NCI-H2227 treated with DMSO at 0.1 percent for 48 hours (cell line): ENCODE results near the gene WDFY4.

Experiments used
- DNase-seq: peaks from one replicate; lab custom pipeline; 2025; lab: John Stamatoyannopoulos, UW

The WDFY4 gene

DNA sequence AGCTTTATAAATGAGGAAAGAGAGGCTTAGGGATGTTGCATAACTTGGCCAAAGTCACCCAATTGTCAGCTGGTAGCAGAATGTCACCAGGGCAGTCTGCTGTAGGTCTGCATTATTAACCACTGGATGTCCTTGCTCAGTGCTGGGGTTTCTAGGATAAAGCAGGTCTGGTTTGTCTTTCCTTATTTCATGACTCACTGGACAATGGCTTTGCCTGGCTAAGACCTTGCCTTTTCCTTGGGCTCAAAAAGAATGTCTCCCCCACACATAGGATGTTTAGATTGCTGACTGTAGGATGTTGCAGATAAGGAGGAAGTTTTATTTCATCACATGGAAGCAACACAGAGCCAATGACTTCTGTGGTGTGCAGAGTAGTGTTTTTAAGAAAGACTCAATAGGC, 29.4 kb downstream of the WDFY4 start:
- DNase-seq = no peak

DNA sequence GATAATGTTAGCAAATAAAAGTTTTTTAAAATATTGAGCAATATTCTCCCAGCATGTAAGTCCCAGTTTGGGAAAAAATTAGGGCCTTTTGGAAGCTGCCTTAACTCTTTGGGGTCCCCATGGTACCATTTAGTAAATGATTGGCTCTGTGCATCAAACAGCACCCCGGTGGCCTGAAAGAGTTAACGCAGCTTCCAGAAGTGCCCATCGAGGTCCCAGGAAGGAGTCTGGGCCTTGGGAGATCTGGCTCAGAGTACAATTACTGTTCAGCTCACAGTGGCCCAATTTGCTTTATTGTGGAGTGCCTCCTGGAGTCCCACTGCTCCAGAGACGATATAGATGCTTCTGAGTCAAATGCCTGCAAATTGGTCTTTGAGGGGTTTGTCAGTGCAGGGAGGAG, 31.7 kb downstream of the WDFY4 start:
- no peak for DNase-seq

DNA sequence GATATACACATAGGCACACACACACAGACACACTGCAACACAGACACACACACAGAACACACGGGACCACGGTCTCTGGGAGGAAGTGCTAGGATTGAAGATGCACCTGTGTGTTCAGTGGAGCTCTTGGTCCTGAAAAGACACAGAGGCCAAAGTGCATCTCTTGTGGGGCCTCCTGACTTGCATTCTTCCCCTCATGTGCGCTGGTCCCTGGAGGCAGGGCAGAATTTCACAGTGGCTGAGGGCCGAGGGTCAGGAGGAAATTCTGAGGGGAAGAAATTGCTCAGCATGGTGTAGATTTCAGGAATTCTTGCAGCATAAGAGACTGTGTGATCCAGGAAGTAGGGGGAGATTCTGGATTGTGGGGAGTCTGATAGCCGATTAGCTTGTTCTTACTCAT, 35.9 kb downstream of the WDFY4 start:
- no peak for DNase-seq

DNA sequence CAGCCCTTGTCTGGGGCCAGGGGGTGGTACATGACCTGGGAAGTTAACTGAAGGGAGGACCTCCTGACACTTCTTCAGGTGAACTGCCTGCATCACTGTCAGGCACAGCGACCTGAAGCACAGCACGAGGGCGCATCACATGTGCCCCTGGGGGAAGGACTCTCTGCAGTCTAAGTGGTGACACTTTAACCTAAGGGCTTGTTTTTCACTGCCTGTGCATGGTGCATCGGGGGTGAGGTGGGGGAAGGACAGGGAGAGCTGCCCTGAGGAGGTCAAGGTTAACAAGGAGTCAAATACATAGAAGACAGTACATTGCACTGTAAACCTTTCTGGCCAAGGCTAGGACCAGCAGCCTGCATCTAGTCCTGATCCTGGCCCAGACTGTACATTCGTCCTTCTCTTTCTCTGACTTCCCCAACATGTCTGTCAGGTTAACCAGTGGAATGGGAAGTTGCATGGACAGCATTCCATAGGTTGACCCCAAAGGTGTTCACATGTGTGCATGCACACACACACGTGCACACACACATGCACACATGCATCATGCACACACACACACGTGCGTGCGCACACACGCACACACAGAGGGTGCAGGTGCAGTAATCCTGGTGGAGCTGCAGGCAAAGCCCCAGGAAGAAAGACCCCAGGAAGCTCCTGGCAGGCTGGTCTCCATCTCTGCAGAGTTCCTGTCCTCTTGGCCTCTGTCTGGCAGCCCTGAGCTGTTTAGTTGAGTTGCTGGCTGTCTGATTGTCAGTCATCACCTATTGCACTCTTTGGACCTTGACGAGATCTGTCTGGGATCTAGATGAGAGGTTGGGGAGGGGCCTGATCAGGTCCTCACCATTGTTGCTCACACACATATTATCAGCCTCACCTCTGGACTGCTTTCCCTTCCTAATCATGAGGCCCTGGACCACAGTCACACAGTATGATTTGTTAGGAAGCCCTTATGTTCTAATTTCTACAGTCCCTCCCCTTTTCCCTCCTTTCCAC, 37.8 kb downstream of the WDFY4 start:
- no peak for DNase-seq

DNA sequence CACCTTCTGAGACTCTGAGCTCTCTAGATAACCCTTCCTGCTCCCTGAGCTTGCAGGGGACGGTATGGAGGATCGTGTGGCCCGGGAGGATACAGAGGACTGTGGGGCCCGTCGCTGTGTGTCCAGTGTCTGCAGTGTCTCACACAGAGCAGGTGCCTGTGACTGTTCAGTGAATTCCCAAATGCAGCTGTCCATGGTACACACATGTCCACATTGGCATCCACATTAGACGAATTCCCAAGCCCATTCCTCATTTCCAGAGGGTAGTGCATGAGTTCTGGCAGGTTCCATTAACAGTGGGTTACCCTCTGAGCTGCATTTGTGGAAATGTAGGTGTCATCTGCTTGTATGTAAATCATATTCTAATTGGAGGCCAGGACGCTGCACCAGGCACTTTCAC, 39.5 kb downstream of the WDFY4 start:
- no peak for DNase-seq

DNA sequence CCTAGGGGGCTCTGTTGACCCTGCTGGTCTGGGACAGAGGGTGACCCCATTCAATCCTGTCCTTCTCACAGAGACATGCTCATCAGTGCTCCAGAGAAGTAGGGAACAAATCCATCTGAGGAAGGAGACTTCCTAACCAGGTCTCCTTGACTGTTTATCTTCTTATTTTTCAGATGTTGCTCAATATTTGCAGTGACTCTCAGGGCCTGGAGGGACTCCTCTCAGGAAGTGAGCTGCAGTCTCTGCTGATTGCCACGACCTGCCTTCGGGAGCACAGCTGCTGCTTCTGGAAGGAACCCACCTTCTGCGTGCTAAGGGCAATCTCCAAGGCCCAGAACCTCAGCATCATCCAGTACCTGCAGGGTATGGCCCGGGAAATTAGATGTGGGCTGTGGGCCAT, 41.0 kb downstream of the WDFY4 start:
- no peak for DNase-seq

DNA sequence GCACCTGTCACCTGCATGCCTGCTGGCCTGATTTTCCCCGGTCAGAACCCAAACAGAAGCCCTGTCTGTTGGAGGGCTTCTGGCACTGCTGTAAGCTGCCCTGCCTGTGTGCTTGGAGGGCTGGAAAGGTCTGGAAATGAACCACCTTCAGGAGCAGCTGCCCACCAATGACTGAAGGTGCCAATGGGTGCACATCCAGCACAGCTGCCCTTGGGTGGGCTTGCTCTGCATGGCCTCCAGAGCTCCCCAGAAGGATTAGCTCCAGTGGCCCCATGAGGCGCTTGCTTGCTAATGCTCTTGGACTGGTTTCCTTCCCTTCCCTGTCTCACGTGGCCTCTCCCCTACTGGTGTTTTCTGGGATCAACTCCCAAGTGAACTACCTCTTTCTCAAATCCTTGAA, 43.2 kb downstream of the WDFY4 start:
- DNase-seq = no peak

DNA sequence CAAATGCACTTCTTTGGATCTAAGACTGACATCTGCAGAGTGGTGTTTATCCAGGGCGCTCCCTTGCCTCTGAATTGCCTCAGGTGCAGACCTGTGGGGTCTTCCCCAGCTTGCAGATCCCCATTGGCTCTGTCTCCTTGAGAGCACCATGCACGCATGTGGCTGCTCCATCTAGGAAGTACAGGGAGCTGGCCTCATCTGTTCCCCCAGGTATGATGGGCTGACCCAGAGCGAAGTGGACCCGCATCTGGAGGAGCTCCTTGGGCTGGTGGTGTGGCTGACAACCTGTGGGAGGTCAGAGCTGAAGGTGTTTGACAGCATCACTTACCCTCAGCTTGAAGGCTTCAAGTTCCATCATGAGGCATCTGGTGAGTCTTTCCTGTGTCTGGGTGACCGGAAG, 44.5 kb downstream of the WDFY4 start:
- DNase-seq = no peak

DNA sequence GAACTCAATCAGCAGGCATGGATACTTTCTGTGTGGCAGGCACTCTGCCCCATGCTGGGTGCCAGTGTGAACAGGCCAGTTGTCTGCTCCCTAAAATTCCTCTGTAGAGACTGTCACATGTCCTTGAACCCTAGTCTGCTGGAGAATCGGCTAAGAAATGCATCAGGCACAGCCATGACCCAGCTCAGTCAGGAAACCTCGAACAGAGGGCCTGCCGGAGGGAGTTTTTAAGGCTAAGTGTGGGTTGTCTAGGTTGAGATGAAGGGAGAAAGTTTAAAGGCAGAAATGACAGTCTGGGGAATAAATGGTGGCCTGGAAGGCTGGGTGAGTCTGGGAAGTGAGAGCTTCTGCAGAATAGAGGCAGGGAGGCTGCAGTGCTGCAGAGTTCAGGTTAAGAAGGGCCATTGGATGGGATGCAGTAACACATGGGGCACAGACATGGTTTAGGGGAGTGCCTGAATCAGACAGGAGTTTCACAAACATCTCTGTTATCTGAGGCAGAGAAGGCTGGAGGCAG, 45.3 kb downstream of the WDFY4 start:
- DNase-seq = no peak

DNA sequence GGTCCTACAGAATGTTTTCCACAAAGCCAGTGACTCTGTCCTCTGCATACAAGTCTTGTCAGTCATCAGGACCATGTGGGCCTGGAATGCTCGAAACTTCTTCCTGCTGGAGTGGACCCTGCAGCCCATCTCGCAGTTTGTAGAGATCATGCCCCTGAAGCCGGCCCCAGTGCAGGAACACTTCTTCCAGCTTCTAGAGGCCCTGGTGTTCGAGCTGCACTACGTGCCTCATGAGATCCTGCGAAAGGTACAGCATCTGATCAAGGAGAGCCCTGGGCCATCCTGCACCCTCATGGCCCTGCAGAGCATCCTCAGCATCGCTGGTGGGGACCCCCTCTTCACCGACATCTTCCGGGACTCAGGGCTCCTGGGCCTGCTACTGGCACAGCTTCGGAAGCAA, 46.5 kb downstream of the WDFY4 start:
- no peak for DNase-seq

DNA sequence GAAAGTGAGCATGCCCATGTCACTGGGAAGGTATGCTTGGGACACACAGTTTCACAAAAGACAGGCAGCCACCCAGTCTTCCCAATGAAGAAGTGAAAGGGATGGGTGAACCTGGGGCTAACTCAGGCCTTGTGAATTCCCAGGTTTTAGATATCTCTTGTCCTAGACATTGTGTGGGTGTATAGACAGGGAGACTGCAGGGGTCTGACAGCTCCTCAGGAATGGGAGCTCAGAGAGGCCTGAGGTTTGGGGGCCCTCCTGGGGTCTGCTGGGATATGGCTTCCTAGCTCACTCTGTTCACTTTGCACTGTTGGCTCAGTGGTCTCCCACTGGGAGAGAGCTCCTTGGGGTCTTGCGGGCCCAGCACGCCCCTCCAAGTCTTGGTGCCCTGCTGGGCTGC, 47.0 kb downstream of the WDFY4 start:
- no peak for DNase-seq

DNA sequence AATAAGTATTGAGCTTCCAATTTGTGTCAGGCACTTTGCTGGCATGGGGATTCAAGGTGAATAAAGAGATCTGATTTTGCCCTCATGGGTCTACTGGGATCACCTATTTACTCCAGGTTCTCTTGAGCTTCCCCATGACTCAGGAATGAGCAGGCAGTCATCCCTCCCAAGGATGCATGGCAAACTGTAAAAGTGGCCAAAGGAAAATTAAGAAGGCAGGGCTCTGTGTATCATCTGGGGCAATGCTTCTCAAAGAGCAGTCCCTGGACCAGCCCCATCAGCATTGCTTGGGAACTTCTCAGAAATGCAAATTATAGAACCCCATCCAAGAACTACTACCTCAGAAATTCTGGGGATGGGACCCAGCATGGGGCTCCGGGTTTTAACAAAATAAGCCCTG, 48.7 kb downstream of the WDFY4 start:
- DNase-seq = no peak

DNA sequence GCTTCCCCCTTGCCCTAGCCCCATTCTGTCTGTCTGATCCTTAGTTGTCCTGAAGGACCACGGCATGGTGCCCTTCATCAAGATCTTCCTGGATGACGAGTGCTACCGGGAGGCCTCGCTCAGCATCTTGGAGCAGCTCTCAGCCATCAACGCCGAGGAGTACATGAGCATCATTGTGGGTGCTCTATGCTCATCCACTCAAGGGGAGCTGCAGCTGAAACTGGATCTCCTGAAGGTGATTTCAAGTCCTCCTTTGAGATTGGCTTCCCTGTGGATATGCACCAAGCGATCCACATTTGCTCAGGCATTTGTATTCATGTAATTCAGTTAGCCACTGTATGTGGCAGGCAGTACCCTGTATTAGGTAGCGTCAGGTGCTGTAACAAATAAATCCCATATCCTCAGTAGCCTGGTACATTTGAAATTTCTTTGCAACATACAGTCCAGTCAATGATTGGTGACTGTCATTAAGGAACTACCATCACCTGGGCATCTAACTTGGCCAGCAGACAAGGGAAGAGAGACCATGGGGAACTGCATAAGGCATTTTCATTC, 51.2 kb downstream of the WDFY4 start:
- DNase-seq = no peak

DNA sequence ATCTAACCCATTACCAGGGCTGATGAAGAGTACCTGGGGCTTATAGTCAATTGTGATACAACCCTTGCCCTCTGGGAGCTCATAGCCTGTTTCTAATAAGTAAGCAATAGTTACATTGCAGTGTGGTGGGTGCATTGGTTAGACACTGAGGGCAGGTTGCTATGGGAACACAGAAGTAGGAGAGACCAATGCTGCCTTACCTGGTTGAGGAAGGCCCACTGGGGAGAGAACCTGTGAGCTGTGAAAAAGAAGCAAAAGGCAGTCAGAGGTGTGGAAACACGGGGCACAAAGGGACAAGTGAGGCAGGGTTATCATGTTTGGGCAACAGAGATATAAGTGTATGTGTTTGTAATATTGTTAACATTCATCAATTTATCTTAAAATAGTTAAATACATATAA, 51.9 kb downstream of the WDFY4 start:
- DNase-seq = no peak

DNA sequence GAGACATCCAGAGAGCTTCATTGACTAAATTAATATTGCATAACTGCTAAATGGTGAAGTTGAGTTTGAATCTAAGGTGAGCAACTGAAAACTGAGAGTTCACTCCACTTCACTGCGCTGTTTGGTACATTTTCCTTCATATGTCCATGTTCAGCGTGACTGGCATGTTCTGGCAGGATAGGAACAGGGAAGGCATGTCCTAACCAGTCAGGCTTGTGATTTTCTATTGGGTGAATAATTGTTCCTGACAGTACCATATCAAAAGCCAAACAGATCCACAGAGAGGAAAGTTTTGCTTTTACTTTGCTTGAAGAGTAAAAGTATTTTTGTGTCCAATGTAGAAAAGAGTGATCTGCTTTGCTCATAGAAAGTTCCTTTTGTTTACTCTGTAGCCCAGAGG, 53.2 kb downstream of the WDFY4 start:
- DNase-seq = no peak

DNA sequence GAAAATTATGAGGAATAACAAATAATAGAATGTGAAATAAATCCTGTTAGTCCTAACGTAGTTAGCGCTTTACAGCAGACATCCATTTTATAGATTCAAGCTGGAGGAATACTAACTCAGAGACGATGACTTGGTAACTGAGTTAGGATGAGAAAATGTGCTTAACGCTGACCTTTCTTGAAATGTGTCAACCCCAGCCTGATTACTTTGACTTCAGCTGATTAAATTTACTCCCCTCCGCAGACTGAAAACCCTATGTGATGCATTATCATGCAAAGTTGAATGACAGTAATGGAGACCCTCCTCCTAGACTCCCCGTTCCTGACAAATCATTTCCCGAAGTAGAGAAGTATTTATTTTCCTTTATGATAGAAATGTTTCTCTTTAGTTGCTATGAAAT, 54.5 kb downstream of the WDFY4 start:
- DNase-seq = no peak

DNA sequence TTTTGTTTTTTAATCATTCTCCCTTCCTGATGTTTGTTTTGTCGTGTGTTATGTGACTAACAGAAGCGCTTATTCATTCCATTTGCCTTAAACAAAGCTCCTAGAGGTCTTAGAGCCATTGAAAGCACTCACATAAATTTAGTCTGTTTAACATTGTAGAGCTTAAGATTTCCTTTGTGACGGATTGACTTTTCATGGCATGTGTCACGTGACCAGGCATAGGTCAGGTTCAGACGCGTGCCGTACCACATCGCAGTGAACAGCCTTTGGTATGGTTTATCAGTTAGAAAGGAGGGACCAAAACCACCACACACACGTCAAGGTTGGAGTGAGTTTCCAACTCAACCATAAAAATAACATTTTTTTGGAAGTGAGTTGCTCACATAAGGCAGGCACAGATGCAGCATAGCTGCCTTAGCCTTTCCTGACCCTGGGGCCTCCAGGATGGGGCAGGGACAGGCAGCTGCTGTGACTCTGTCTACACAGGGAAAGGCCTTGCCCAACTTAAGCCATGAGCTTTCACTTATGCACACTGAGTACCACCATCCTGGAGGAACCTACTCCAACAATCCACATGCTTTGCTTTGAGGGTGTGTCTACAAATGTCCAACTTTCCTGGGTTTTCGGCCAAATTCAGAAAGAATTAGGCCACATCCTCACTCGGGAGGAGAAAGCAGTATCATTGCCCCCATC, 55.5 kb downstream of the WDFY4 start:
- no peak for DNase-seq

DNA sequence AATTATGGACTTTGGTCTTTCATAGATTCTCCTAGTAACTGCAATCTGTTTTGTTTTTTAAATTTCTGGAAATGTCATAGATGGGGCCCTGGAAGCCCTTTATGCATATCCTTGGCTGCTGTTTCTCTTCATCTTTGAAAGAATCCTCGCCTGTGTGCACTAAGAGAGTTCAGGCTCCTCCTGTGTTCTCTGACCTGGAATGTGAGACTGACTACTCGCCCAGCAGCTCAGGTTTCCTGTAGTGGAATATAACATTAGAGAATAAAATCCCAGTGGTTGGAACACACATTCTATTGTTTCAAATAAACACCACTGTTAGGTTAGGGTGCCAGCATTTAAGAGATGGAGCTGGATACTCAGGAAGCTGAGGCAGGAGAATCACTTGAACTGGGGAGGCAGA, 56.3 kb downstream of the WDFY4 start:
- no peak for DNase-seq

DNA sequence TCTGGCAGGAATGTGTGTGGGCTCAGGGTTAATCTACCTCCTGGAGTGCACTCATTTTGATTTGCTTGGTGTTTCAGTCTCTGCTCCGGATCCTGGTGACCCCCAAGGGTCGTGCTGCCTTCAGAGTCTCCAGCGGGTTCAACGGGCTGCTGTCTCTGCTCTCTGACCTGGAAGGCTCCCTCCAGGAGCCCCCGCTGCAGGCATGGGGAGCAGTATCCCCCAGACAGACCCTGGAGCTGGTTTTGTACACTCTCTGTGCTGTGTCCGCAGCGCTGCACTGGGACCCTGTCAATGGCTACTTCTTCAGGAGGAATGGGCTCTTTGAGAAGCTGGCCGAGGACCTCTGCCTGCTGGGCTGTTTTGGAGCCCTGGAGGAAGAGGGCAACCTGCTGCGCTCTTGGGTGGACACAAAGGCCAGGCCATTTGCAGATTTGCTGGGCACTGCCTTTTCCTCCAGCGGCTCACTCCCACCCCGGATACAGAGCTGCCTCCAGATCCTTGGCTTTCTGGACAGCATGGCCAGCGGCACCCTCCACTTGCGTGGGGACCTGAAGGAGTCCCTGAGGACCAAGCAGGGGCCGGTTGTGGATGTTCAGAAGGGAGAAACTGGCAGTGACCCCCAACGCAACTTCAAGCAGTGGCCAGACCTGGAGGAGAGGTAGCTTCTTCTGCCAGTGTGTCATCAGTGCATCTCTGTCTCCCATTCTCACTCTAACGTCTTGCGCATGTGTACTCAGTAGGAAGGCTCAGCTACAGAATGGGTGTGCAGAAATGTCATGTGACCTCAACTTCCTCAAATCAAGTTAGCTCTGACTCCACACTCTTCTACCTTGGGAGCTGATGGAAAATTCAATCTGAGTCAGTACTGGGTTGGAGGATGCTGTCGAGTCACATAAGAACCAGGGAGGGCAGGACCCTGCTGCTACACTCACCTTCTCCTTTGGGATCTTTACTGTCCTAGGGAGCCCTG, 58.5 kb downstream of the WDFY4 start:
- DNase-seq = no peak

DNA sequence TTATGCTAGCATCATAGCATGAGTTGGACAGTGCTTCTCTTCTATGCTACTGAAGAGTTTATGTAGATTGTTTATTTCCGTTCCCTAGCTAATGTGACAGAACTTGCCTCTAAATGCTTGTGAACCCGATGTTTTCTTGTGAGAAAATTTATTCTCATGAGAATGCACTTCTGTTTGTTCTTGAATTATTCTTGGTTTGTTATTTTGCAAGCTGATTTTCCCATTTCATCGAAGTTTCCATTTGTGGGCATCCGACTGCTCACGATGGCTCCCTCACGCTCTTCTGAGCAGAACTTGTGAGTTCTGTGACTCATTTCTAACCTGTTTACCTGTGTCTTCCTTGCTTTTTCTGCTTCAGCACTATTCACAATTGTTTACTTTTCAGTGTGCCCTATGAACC, 59.9 kb downstream of the WDFY4 start:
- no peak for DNase-seq

DNA sequence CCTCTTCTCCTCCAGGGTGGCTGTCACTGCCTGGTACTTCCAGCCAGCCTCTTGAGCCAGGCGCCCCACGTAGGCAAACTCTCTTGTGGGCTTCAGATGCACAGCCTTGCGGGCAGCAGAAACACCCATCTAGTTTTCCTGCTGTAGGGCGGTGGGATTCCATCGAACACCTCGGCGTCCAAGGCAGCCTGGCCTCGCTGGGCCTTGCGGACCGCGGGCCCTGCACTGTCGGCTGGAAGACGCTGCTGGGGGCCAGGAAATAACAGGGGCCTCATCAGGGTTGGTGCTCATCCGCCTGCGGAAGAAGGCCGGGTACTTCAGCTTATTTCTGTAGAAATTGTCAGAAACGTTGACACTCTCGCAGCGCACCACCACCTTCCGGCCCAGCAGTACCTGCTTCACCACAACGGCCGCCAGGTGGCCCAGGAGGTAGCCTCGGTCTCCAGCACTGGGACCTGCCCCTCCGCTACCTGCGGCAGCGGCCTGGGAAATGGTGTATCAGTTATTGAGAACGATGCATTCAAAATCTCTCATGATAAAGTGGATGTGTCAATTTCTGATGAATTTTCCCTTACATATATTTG, 61.1 kb downstream of the WDFY4 start:
- no peak for DNase-seq
